ENCODE data around the gene GZMB. TPM values are rescaled to one million over a fixed set of nuclear protein-coding genes. Genes with fewer than 3 reads are reported as not detected.
"Not testable (repeated sequence)": the region's sequence is repeated elsewhere in the genome, so short reads cannot be mapped to it uniquely, and the experiment has no call there.

Gene GZMB
- total RNA-seq, 4 donors from 2014 or later = 2.5 to 2.6 TPM; not detected in 2

GRCh38 chr14:24664366-24664765 lies 30.4 kb upstream of the GZMB start:
- DNase-seq = no peak
- H3K27me3 ChIP-seq = no peaks in the 10 kb centered on the region
- WGBS, 2 donors (ENCODE audit: low coverage in 1 of 2) = 63 to 90% methylated on average over 1 to 4 of the region's 4 CpGs
- TF ChIP-seq EP300 (IDR thresholded peaks at IDR 0.05; ENCODE audit: low read depth) (no peak), POLR2A (IDR thresholded peaks at IDR 0.05) (no peak), POLR2AphosphoS5 (IDR thresholded peaks at IDR 0.05) (no peak), CTCF (IDR thresholded peaks at IDR 0.05) (no peak)
- intact Hi-C loops (cut with DNase I; ENCODE audit: low total_unique reads) = no loop called here
- no peak overlapping the region for H3K4me3 ChIP-seq
- no peak overlapping the region for H3K27ac ChIP-seq
- no peaks in the 10 kb centered on the region for H3K4me1 ChIP-seq
- H3K9me3 ChIP-seq = no peaks in the 10 kb centered on the region
- in situ Hi-C loops (cut with MboI; ENCODE audit: low pct_ligation_motif_present in 1 of 4, low pct_unique_long_range_greater_than_20kb in 1 of 4, low sequenced_read_pairs in 3 of 4) = no loop called here
- no peaks in the 10 kb centered on the region for H3K36me3 ChIP-seq

GRCh38 chr14:24662753-24663152 lies 28.8 kb upstream of the GZMB start:
- Histone ChIP-seq H3K4me3 (no peak overlapping the region), H3K27ac (no peak overlapping the region), H3K9me3 (no peaks in the 10 kb centered on the region), H3K36me3 (no peaks in the 10 kb centered on the region), H3K4me1 (no peaks in the 10 kb centered on the region), H3K27me3 (no peaks in the 10 kb centered on the region)
- DNase-seq = no peak
- intact Hi-C loops (cut with DNase I; ENCODE audit: low total_unique reads) = no loop called here
- in situ Hi-C loops (cut with MboI; ENCODE audit: low pct_ligation_motif_present in 1 of 4, low pct_unique_long_range_greater_than_20kb in 1 of 4, low sequenced_read_pairs in 3 of 4) = no loop called here
- 45 to 62% methylated on average over 2 to 5 of the region's 5 CpGs for WGBS, 2 donors (ENCODE audit: low coverage in 1 of 2)
- TF ChIP-seq CTCF (IDR thresholded peaks at IDR 0.05) (no peak), EP300 (IDR thresholded peaks at IDR 0.05; ENCODE audit: low read depth) (no peak), POLR2AphosphoS5 (IDR thresholded peaks at IDR 0.05) (no peak), POLR2A (IDR thresholded peaks at IDR 0.05) (no peak)

- TF ChIP-seq EP300 (IDR thresholded peaks at IDR 0.05; ENCODE audit: low read depth) = no peak
- no peak for TF ChIP-seq POLR2A (IDR thresholded peaks at IDR 0.05)
- no peak for TF ChIP-seq CTCF (IDR thresholded peaks at IDR 0.05)
- Histone ChIP-seq H3K36me3 (no peaks in the 10 kb centered on the region), H3K4me3 (no peak overlapping the region), H3K27me3 (no peaks in the 10 kb centered on the region), H3K9me3 (no peaks in the 10 kb centered on the region), H3K4me1 (no peaks in the 10 kb centered on the region), H3K27ac (no peak overlapping the region)
- intact Hi-C loops (cut with DNase I; ENCODE audit: low total_unique reads) (no loop called here), in situ Hi-C loops (cut with MboI; ENCODE audit: low pct_ligation_motif_present in 1 of 4, low pct_unique_long_range_greater_than_20kb in 1 of 4, low sequenced_read_pairs in 3 of 4) (no loop called here)
- WGBS, 2 donors (ENCODE audit: low coverage in 1 of 2) = 45 to 58% methylated on average over 5 to 9 of the region's 9 CpGs
- no peak for DNase-seq
Measured at GRCh38 chr14:24659916-24660570, 26.1 kb upstream of the GZMB start.

GRCh38 chr14:24648361-24648760 lies 14.4 kb upstream of the GZMB start:
- WGBS, 2 donors (ENCODE audit: low coverage in 1 of 2) = 58% methylated on average over 1 of the region's 1 CpG; no CpG with 5 or more reads in 1 of the 2 donors
- H3K4me1 ChIP-seq; H3K9me3 ChIP-seq; H3K27ac ChIP-seq; intact Hi-C loops (cut with DNase I; ENCODE audit: low total_unique reads); in situ Hi-C loops (cut with MboI; ENCODE audit: low pct_ligation_motif_present in 1 of 4, low pct_unique_long_range_greater_than_20kb in 1 of 4, low sequenced_read_pairs in 3 of 4); H3K4me3 ChIP-seq; H3K27me3 ChIP-seq; DNase-seq; H3K36me3 ChIP-seq: not testable (repeated sequence)

GRCh38 chr14:24639905-24640304 lies 5.9 kb upstream of the GZMB start:
- H3K9me3 ChIP-seq = no peaks in the 10 kb centered on the region
- H3K36me3 ChIP-seq = no peaks in the 10 kb centered on the region
- intact Hi-C loops (cut with DNase I; ENCODE audit: low total_unique reads) = no loop called here
- no peak for DNase-seq
- 80 to 86% methylated on average over 2 to 3 of the region's 3 CpGs for WGBS, 2 donors (ENCODE audit: low coverage in 1 of 2)
- no peaks in the 10 kb centered on the region for H3K27me3 ChIP-seq
- in situ Hi-C loops (cut with MboI; ENCODE audit: low pct_ligation_motif_present in 1 of 4, low pct_unique_long_range_greater_than_20kb in 1 of 4, low sequenced_read_pairs in 3 of 4) = no loop called here
- no peaks in the 10 kb centered on the region for H3K4me1 ChIP-seq
- H3K4me3 ChIP-seq = no peak overlapping the region
- TF ChIP-seq EP300 (IDR thresholded peaks at IDR 0.05; ENCODE audit: low read depth) = no peak
- TF ChIP-seq POLR2AphosphoS5 (IDR thresholded peaks at IDR 0.05) = no peak
- no peak for TF ChIP-seq POLR2A (IDR thresholded peaks at IDR 0.05)
- TF ChIP-seq CTCF (IDR thresholded peaks at IDR 0.05) = no peak
- H3K27ac ChIP-seq = no peak overlapping the region
